Daoy (cell line): ENCODE measurements around the gene HDDC3. TPM values are rescaled to one million over a fixed set of nuclear protein-coding genes. Genes with fewer than 3 reads are reported as not detected.
A peak's percentile ranks its signal among the peaks of the same experiment; 100 is the strongest.

Experiments
- DNase-seq: peaks from one replicate; pipeline ENCODE4 v3.0.0-alpha.2; 2015; ENCODE audit warnings: low read depth
- total RNA-seq: library from RNA; depleted of rRNA; stranded (reverse); fragments of >200 nt; shearing (Covaris generic); gene quantifications from 2 replicates; pipeline ENCODE4 v1.2.3, GENCODE V29; 2014

The HDDC3 gene
- total RNA-seq, 1 experiment from 2014 or later = 17.6 TPM

- no peak for DNase-seq
Observed at GRCh38 chr15:90953947-90954711, 21.8 kb upstream of the HDDC3 start.

- DNase-seq = no peak
Observed at GRCh38 chr15:90952901-90953677, 20.7 kb upstream of the HDDC3 start.

DNA sequence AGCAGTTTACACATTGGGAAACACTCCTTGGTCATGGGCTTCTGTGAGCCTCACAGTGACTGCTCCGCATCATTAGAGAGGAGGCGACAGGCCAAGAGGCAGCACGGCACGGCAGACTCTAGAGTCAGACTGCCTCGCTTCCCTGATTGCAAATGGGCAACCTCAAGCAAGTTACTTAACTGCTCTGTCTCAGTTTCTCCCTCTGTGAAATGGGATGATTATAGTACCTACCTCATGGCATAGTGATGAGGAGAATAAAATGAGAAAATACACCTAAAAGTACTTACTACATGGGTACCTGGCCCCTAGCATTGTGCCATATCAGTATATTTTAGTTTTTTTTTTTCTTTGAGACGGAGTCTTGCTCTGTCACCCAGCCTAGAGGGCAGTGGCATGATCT is 18.3 kb upstream of the HDDC3 start:
- DNase-seq = no peak

DNA sequence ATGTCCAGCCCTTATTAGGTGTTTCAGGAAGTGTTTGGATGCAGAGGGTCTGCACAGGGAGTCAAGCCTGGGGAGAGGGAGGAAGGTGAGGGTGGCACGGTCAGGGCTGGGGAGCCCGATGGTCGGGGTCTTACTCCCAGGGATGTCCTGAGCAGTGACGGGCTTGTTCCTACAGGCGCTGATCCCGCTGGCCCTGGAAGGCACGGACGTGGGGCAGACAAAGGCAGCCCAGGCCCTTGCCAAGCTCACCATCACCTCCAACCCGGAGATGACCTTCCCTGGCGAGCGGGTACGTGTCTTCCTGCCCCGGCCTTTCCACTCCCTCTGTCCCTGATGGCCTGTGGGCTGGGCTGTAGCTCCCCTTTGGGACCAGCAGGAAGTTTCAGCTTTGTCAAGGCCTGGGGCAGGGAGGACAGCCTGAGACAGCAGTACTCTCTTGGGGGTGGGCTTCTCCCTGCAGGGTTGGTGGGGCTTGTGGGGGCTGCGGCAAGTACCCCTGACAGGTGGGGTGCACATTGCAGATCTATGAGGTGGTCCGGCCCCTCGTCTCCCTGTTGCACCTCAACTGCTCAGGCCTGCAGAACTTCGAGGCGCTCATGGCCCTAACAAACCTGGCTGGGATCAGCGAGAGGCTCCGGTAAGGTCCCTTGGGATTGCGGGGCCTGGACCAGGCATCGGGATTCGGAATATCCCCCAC is 17.8 kb upstream of the HDDC3 start:
- DNase-seq = no peak

GRCh38 chr15:90948506-90948905 is 16.2 kb upstream of the HDDC3 start:
- no peak for DNase-seq

DNA sequence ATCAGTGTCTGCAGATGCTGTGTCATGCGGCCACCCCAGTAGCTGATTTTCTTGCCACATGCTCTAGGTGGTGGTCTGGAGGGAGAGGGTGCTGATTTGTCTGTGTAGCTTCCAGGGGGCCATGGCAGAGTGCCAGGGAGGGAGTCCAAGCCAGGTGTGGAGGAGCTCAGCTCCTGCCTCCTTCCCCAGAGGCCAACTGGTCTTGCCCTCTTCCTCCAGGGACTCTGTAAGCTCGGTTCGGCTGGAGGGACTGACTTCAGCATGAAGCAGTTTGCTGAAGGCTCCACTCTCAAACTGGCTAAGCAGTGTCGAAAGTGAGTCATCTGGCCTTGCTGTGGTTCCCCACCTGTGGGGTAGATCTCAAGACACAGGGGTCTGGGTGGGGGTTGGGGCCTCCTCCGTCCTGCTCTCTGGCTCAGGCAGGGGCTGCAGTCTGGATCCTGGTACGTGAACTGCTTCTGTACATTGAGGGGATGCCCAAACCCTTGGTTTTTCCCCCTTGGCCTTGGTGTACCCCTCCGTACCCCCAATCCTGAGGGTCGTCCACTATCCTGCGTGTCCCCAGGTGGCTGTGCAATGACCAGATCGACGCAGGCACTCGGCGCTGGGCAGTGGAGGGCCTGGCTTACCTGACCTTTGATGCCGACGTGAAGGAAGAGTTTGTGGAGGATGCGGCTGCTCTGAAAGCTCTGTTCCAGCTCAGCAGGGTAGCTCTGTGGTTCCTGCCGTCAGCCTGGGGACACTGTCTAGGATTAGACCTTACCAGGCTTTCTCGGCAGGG is 15.4 kb upstream of the HDDC3 start:
- no peak for DNase-seq

DNA sequence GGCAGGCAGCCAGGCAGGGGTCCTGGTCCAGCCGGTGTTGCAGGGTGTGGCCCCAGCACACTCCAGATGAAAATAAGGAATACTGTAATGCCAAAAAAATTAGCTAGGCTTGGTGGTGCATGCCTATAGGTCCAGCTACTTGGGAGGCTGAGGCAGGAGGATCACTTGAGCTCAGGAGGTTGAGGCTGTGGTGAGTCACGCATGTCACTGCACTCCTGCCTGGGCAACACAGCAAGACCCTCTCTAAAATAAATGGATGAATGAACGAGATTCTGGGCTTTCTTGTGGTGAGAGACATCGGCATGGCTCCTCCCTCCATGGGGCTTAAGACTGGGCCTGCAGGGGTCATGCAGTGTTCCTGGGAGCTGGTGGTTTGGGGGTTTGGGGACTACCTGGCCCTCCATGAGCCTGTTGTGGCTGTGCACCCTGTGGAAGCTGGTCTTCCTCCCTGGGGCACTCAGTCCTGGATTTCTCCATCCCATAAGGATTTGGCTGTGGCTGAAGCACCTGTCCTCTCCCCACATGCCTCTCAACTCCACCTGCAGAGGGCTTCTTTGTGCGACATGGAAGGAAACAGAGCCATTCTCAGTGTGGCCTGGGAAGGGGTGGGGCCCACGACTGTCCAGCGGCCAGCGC is 14.7 kb upstream of the HDDC3 start:
- no peak for DNase-seq

GRCh38 chr15:90946538-90946937 is 14.2 kb upstream of the HDDC3 start:
- no peak for DNase-seq

DNA sequence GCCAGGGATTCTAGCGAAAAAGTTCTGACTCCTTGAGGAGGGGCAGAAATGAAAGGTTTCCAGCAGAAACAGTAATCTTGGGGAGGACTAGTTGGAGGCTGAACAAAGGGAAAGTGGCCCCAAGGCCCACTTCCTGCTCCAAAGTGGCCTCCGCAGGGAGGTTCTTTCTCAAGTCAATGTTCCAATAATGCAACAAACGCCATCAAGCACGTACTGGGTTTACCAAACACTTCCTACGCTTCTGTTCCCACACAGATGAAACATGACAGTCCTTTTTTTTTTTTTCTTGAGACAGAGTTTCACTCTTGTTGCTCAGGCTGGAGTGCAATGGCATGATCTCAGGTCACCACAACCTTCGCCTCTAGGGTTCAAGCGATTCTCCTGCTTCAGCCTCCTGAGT is 12.7 kb upstream of the HDDC3 start:
- no peak for DNase-seq

- no peak for DNase-seq
Observed at GRCh38 chr15:90942354-90943120, 10.2 kb upstream of the HDDC3 start.

GRCh38 chr15:90941038-90941437 is 8.7 kb upstream of the HDDC3 start:
- DNase-seq = no peak

DNA sequence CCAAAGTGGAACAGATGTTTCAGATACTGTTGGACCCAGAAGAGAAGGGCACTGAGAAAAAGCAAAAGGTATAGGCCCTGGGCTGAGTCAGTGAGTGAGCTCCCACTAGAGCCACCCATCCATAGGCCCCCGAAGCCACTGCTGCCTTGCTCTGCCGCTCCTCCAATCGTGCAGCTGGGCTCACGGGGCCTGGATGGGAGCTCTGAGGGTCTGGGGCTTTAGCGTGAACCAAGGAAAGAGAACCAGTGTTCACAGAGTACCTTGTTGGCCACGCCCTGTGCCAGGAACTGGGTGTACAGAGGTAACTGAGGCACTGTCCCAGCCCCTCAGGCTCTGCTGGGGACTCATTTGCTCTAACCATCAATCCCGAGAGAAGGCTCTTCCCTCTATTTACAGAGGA is 7.4 kb upstream of the HDDC3 start:
- no peak for DNase-seq

GRCh38 chr15:90938261-90938660 is 5.9 kb upstream of the HDDC3 start:
- DNase-seq = no peak

DNA sequence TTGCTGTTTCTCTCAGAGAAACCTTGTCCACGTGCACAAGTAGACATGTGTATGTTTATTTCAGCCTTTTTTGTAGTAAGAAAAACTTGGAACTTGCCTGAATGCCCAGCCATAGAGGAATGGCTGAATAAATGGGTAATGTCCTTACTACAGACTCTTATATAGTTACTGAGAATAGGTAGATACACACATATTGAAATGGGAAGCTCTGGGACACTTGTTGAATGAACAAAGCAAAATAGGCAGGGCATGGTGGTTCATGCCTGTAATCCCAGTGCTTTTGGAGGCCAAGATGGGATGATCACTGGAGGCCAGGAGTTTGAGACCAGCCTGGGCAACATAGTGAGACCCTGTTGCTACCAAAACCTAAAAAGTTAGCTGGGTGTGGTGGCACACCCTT is 4.5 kb upstream of the HDDC3 start:
- no peak for DNase-seq

- DNase-seq = peak; percentile 92
Observed at GRCh38 chr15:90934949-90935751, 2.8 kb upstream of the HDDC3 start, which contains the start of gene UNC45A. TSS of gene UNC45A (plus strand) at chr15:90935285. CDS start at chr15:90935325, 40 bp downstream.

DNA sequence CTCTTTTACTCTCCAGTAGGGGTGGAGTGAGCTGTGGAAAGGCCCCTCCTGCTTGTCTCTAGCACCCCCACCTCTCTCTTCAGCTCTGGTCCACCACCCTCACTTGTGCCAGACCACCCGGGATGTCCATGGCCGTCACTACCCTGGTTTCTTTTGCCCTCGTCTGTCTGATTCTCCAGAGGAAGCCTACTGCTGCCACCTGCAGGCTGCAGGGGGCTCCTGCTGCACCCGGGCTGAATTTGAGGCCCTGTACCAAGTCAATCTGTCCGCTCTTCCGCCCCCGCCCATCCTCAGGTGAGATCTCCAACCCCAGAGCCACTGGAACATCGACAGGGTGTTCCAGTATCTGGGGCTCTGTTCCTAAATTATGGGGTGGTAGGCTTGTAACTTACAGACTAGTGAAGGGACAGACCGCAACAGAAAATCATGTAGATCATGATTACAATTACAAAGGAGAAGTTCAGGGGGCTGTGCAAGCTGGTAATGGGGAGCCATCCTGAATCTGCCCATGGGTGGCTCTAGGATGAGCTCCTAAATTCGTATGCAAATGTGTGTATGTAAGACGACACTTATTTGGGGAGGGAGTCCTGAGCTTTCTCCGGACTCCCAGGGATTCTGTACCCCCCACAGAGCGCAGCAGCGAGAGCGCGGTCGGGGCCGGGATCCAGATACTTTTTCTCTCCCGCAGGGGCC is 2.1 kb upstream of the HDDC3 start:
- peak; percentile 80 for DNase-seq

- DNase-seq = no peak
Observed at GRCh38 chr15:90933301-90933700, 952 bp upstream of the HDDC3 start.

- no peak for DNase-seq
Observed at GRCh38 chr15:90932660-90932991, 277 bp upstream of the HDDC3 start.

GRCh38 chr15:90931575-90931827 is 848 bp downstream of the HDDC3 start:
- DNase-seq = no peak
